ENCODE data around the gene C8G. TPM values are rescaled to one million over a fixed set of nuclear protein-coding genes. Genes with fewer than 3 reads are reported as not detected.

Gene C8G
- total and polyA plus RNA-seq, 2 of the 13 experiments (the other 11 are each of a cell fraction or from before 2014, with no cell fraction given): 4.9 to 12.8 TPM

- Histone ChIP-seq H3K27ac (ENCODE audit: extremely low read length, insufficient read depth, low read length) (no peak overlapping the region), H3K79me2 (ENCODE audit: insufficient read depth, low read length) (peaks cover 32% of the 10 kb centered on the region), H3K9me3 (ENCODE audit: low read length) (no peaks in the 10 kb centered on the region), H2AFZ (ENCODE audit: low read length) (no peak overlapping the region), H4K20me1 (ENCODE audit: insufficient read depth, low read length) (peaks cover 12% of the 10 kb centered on the region), H3K4me2 (ENCODE audit: low read depth, low read length) (no peak overlapping the region), H3K4me3 (replicated peaks in 1 of 3; ENCODE audit: insufficient read depth in 1 of 3, low read depth in 2 of 3, low read length in 3 of 3) (no peak overlapping the region), H3K27me3 (ENCODE audit: control insufficient read depth in 1 of 2, insufficient read depth in 2 of 2, low read length in 2 of 2) (no peaks in the 10 kb centered on the region), H3K9ac (ENCODE audit: insufficient read depth, low read depth, low read length) (no peak overlapping the region), H3K36me3 (replicated peaks in 1 of 2; ENCODE audit: control insufficient read depth in 1 of 2, insufficient read depth in 2 of 2, low read length in 2 of 2) (peaks cover 17 to 38% of the 10 kb centered on the region in 2 experiments), H3K4me1 (ENCODE audit: insufficient read depth, low read length) (peaks cover 27% of the 10 kb centered on the region)
- intact Hi-C loops (cut with micrococcal nuclease; ENCODE audit: unreplicated experiment): no loop called here
- DNase-seq (ENCODE audit: low spot score) (no peak), FAIRE-seq (no peak), ATAC-seq (no peak)
- no peak for TF ChIP-seq ZBED4 (CRISPR knock-in tag; IDR thresholded peaks at IDR 0.05; ENCODE audit: borderline replicate concordance)
- TF ChIP-seq ZBTB38 (CRISPR knock-in tag; IDR thresholded peaks at IDR 0.05): peak; percentile 57; the same call in 1 of the 2 replicates
- ChIA-PET POLR2A (no interaction called here), CTCF (ENCODE audit: low intra/inter-chr PET ratio, low total read pairs) (no interaction called here)
- BruUV-seq (replicated peaks): no TSS peak
- 90% methylated on average over 9 of the region's 9 CpGs for WGBS (ENCODE audit: low lambda C conversion rate)
- in situ Hi-C loops (cut with HindIII; ENCODE audit: extremely low pct_ligation_motif_present, low pct_unique_long_range_greater_than_20kb): no loop called here
Observed at GRCh38 chr9:136899196-136899595, 45.8 kb upstream of the C8G start.

GRCh38 chr9:136900556-136900955 is 44.5 kb upstream of the C8G start:
- no peak overlapping the region for H3K9ac ChIP-seq (ENCODE audit: insufficient read depth, low read depth, low read length)
- H3K4me1 ChIP-seq (ENCODE audit: insufficient read depth, low read length): peaks cover 27% of the 10 kb centered on the region
- peak overlapping the region; percentile 67 for H3K27ac ChIP-seq (ENCODE audit: extremely low read length, insufficient read depth, low read length)
- WGBS (ENCODE audit: low lambda C conversion rate): 90% methylated on average over 10 of the region's 10 CpGs
- DNase-seq (ENCODE audit: low spot score) (no peak), ATAC-seq (no peak), FAIRE-seq (no peak)
- TF ChIP-seq ZNF768 (CRISPR knock-in tag; IDR thresholded peaks at IDR 0.05) (peak; percentile 96), ZC3H4 (CRISPR knock-in tag; IDR thresholded peaks at IDR 0.05; ENCODE audit: borderline replicate concordance) (no peak), ATF7 (IDR thresholded peaks at IDR 0.05) (no peak), ATF7 (CRISPR knock-in tag; IDR thresholded peaks at IDR 0.05) (no peak)
- intact Hi-C loops (cut with micrococcal nuclease; ENCODE audit: unreplicated experiment) (no loop called here), in situ Hi-C loops (cut with HindIII; ENCODE audit: extremely low pct_ligation_motif_present, low pct_unique_long_range_greater_than_20kb) (no loop called here)
- H3K4me3 ChIP-seq (replicated peaks in 1 of 3; ENCODE audit: insufficient read depth in 1 of 3, low read depth in 2 of 3, low read length in 3 of 3): no peak overlapping the region
- BruUV-seq (replicated peaks): no TSS peak
- H4K20me1 ChIP-seq (ENCODE audit: insufficient read depth, low read length): peaks cover 12% of the 10 kb centered on the region
- peaks cover 18% of the 10 kb centered on the region for H3K79me2 ChIP-seq (ENCODE audit: insufficient read depth, low read length)
- no peaks in the 10 kb centered on the region for H3K9me3 ChIP-seq (ENCODE audit: low read length)
- peaks cover 20 to 47% of the 10 kb centered on the region in 2 experiments for H3K36me3 ChIP-seq (replicated peaks in 1 of 2; ENCODE audit: control insufficient read depth in 1 of 2, insufficient read depth in 2 of 2, low read length in 2 of 2)
- ChIA-PET CTCF (ENCODE audit: low intra/inter-chr PET ratio, low total read pairs) (no interaction called here), POLR2A (interaction anchor here (2.4 kb wide), 1 partner anchor 16 kb away, joined by 10 read pairs; no protein-coding TSS in a partner anchor)
- H3K4me2 ChIP-seq (ENCODE audit: low read depth, low read length): no peak overlapping the region
- no peak overlapping the region for H2AFZ ChIP-seq (ENCODE audit: low read length)
- H3K27me3 ChIP-seq (ENCODE audit: control insufficient read depth in 1 of 2, insufficient read depth in 2 of 2, low read length in 2 of 2): no peaks in the 10 kb centered on the region
